ENCODE measurements around the gene TMEM270.

Gene TMEM270

GRCh38 chr7:73890555-73891147 is 29.7 kb downstream of the TMEM270 start:
- no peak for DNase-seq (ENCODE audit: low read depth)
- TF ChIP-seq CTCF (IDR thresholded peaks at IDR 0.05; ENCODE audit: low read depth, low read length, missing control alignments), result no peak
- no peak overlapping the region for H3K4me3 ChIP-seq (ENCODE audit: low read depth, low read length)

- TF ChIP-seq CTCF (IDR thresholded peaks at IDR 0.05; ENCODE audit: low read depth, low read length, missing control alignments), result no peak
- DNase-seq (ENCODE audit: low read depth), result no peak
Observed at GRCh38 chr7:73891178-73891885, 30.4 kb downstream of the TMEM270 start.

GRCh38 chr7:73892003-73892999 is 31.3 kb downstream of the TMEM270 start:
- no peak for TF ChIP-seq CTCF (IDR thresholded peaks at IDR 0.05; ENCODE audit: low read depth, low read length, missing control alignments)
- no peak overlapping the region for H3K4me3 ChIP-seq (ENCODE audit: low read depth, low read length)
- DNase-seq (ENCODE audit: low read depth), result no peak

More at GRCh38 chr7:73891178-73891885, 30.4 kb downstream of the TMEM270 start:
- H3K4me3 ChIP-seq (ENCODE audit: low read depth, low read length), result no peak overlapping the region

- no peak for TF ChIP-seq CTCF (IDR thresholded peaks at IDR 0.05; ENCODE audit: low read depth, low read length, missing control alignments)
- DNase-seq (ENCODE audit: low read depth), result no peak
- no peak overlapping the region for H3K4me3 ChIP-seq (ENCODE audit: low read depth, low read length)
Observed at GRCh38 chr7:73893342-73894101, 32.6 kb downstream of the TMEM270 start.

- TF ChIP-seq CTCF (IDR thresholded peaks at IDR 0.05; ENCODE audit: low read depth, low read length, missing control alignments), result no peak
- no peak for DNase-seq (ENCODE audit: low read depth)
- no peak overlapping the region for H3K4me3 ChIP-seq (ENCODE audit: low read depth, low read length)
Observed at GRCh38 chr7:73894166-73894565, 33.2 kb downstream of the TMEM270 start.

All from GM12864 (cell line).